A673 (cell line): ENCODE data around the gene ACTN2. TPM values are rescaled to one million over a fixed set of nuclear protein-coding genes. Genes with fewer than 3 reads are reported as not detected.

Experiments
- BruUV-seq: library from RNA; stranded (reverse); fragments of 400-500 nt; replicated peaks from 2 replicates; lab custom pipeline; 2021; lab: Mats Ljungman, UMichigan
- CTCF ChIA-PET: fragments of 300-600 bp; sonication (Branson Sonifier 250); formaldehyde crosslinking; loops from one replicate; lab custom pipeline; 2022; ENCODE audit warnings: antibody characterized with exemption; lab: Charles Lee
- POLR2A ChIA-PET: fragments of 300-600 bp; sonication (Branson Sonifier 250); formaldehyde crosslinking; loops from one replicate; lab custom pipeline; 2022; ENCODE audit warnings: antibody characterized with exemption; ENCODE audit not compliant: low non-redundant PET; lab: Charles Lee
- DNase-seq: peaks from one replicate; pipeline ENCODE4 v3.0.0-alpha.2; 2015; ENCODE audit warnings: low spot score
- H3K27ac ChIP-seq: fragments of 200-600 bp; sonication (generic); 2 replicates; pipeline ENCODE4 v1.5.1; 2016; ENCODE audit warnings: mixed run types, low read depth, mild to moderate bottlenecking, mixed read lengths, antibody characterized with exemption, low read length; ENCODE audit not compliant: poor library complexity, severe bottlenecking
- H3K27me3 ChIP-seq: fragments of 200-600 bp; sonication (generic); replicated peaks from 2 replicates; pipeline ENCODE4 v1.6.1; 2017; ENCODE audit warnings: mixed run types, low read depth, mild to moderate bottlenecking, mixed read lengths, antibody characterized with exemption, low read length; ENCODE audit not compliant: insufficient read depth, poor library complexity
- H3K36me3 ChIP-seq: fragments of 200-600 bp; sonication (generic); 2 replicates; pipeline ENCODE4 v1.6.1; 2016; ENCODE audit warnings: mixed run types, mild to moderate bottlenecking, mixed read lengths, antibody characterized with exemption, low read length; ENCODE audit not compliant: insufficient read depth, poor library complexity, severe bottlenecking
- H3K4me1 ChIP-seq: fragments of 200-600 bp; sonication (generic); 2 replicates; pipeline ENCODE4 v1.6.1; 2017; ENCODE audit warnings: mixed run types, mild to moderate bottlenecking, mixed read lengths, antibody characterized with exemption, low read length; ENCODE audit not compliant: insufficient read depth, poor library complexity, severe bottlenecking
- H3K4me3 ChIP-seq: fragments of 200-600 bp; sonication (generic); 2 replicates; pipeline ENCODE4 v1.5.1; 2016; ENCODE audit warnings: low read depth, mixed run types, mild to moderate bottlenecking, mixed read lengths, low read length; ENCODE audit not compliant: poor library complexity, severe bottlenecking
- H3K9me3 ChIP-seq: fragments of 200-600 bp; sonication (generic); 2 replicates; pipeline ENCODE4 v1.6.1; 2016; ENCODE audit warnings: mixed run types, low read depth, mild to moderate bottlenecking, mixed read lengths, antibody characterized with exemption, low read length; ENCODE audit not compliant: poor library complexity, severe bottlenecking
- CTCF ChIP-seq: fragments of 300-800, 200-600 bp; sonication (generic); conservative IDR thresholded peaks from 2 replicates; pipeline ENCODE4 v1.5.1; 2017; ENCODE audit warnings: low read depth, mild to moderate bottlenecking, antibody characterized with exemption, low read length, moderate library complexity, mixed read lengths
- EZH2 ChIP-seq: fragments of 200-600 bp; sonication (generic); IDR thresholded peaks from 2 replicates; pipeline ENCODE4 v1.6.1; 2017; ENCODE audit warnings: borderline replicate concordance, low read depth, mild to moderate bottlenecking, mixed read lengths, antibody characterized with exemption, low read length; ENCODE audit not compliant: poor library complexity, severe bottlenecking
- intact Hi-C: fragments of 100-400 bp; cut with micrococcal nuclease; formaldehyde crosslinking; loops from one replicate; pipeline ENCODE4 v1.10.0; 2022; ENCODE audit not compliant: unreplicated experiment
- total RNA-seq: library from RNA; stranded (reverse); gene quantifications from 2 replicates; pipeline ENCODE4 v1.2.3, GENCODE V29; 2021

The ACTN2 gene
- total RNA-seq, 1 experiment from 2014 or later = 39.4 TPM

- DNase-seq = no peak
- peaks cover 74% of the 10 kb centered on the region for H3K36me3 ChIP-seq
- TF ChIP-seq EZH2 (no peak), CTCF (no peak)
Measured at GRCh38 chr1:236750928-236751327, 64.6 kb downstream of the ACTN2 start.

GRCh38 chr1:236751385-236751784 lies 65.1 kb downstream of the ACTN2 start:
- Histone ChIP-seq H3K9me3 (no peaks in the 10 kb centered on the region), H3K4me1 (no peaks in the 10 kb centered on the region), H3K27ac (no peak overlapping the region), H3K36me3 (peaks cover 71% of the 10 kb centered on the region), H3K4me3 (no peak overlapping the region), H3K27me3 (no peaks in the 10 kb centered on the region)
- DNase-seq = no peak
- BruUV-seq = no TSS peak
- intact Hi-C loops = loop anchor here (5.0 kb wide), 1 partner anchor 144 kb away; no protein-coding TSS in a partner anchor
- CTCF ChIA-PET = interaction anchor here (0.7 kb wide), 1 partner anchor 9 kb away, joined by 8 read pairs; no protein-coding TSS in a partner anchor
- POLR2A ChIA-PET = no interaction called here
- TF ChIP-seq CTCF = no peak
- no peak for TF ChIP-seq EZH2

More at GRCh38 chr1:236750928-236751327, 64.6 kb downstream of the ACTN2 start:
- H3K9me3 ChIP-seq = no peaks in the 10 kb centered on the region
- H3K4me3 ChIP-seq = no peak overlapping the region
- BruUV-seq = no TSS peak
- H3K27ac ChIP-seq = no peak overlapping the region
- CTCF ChIA-PET = interaction anchor here (0.7 kb wide), 1 partner anchor 9 kb away, joined by 8 read pairs; no protein-coding TSS in a partner anchor
- POLR2A ChIA-PET = no interaction called here
- no peaks in the 10 kb centered on the region for H3K4me1 ChIP-seq
- no peaks in the 10 kb centered on the region for H3K27me3 ChIP-seq
- intact Hi-C loops = loop anchor here (5.0 kb wide), 1 partner anchor 144 kb away; no protein-coding TSS in a partner anchor

GRCh38 chr1:236751935-236752334 lies 65.6 kb downstream of the ACTN2 start:
- Histone ChIP-seq H3K9me3 (no peaks in the 10 kb centered on the region), H3K27ac (no peak overlapping the region), H3K4me1 (no peaks in the 10 kb centered on the region), H3K4me3 (no peak overlapping the region), H3K36me3 (peaks cover 66% of the 10 kb centered on the region), H3K27me3 (no peaks in the 10 kb centered on the region)
- intact Hi-C loops = loop anchor here (5.0 kb wide), 1 partner anchor 145 kb away; no protein-coding TSS in a partner anchor
- ChIA-PET POLR2A (no interaction called here), CTCF (interaction anchor here (0.6 kb wide), 1 partner anchor 142 kb away, joined by 7 read pairs; no protein-coding TSS in a partner anchor)
- no peak for DNase-seq
- BruUV-seq = no TSS peak
- no peak for TF ChIP-seq CTCF
- TF ChIP-seq EZH2 = no peak
